HL-60/S4 treated with phorbol 12-myristate 13-acetate at 8.2 ng/mL for 4 days and 3 days (cell line): Measurements from ENCODE around the gene ZNF121.
"Not testable (repeated sequence)": the region's sequence is repeated elsewhere in the genome, so short reads cannot be mapped to it uniquely, and the experiment has no call there.

Experiments
- in situ Hi-C: fragments of 300-500 bp; cut with MboI; formaldehyde crosslinking; loops from 2 replicates; pipeline ENCODE4 v1.15.0; 2022; ENCODE audit warnings: low sequenced_read_pairs

Gene ZNF121

DNA sequence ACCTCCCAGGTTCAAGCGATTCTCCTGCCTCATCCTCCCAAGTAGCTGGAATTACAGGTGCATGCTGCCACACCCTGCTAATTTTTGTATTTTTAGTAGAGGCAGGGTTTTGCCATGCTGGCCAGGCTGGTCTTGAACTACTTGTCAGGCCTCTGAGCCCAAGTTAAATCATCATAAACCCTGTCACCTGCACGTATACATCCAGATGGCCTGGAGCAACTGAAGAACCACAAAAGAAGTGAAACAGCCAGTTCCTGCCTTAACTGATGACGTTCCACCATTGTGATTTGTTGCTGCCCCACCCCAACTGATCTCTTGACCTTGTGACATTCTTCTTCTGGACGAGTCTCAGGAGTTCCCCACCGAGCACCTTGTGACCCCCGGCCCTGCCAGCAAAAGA lies 45.1 kb downstream of the ZNF121 start:
- in situ Hi-C loops = not testable (repeated sequence)

DNA sequence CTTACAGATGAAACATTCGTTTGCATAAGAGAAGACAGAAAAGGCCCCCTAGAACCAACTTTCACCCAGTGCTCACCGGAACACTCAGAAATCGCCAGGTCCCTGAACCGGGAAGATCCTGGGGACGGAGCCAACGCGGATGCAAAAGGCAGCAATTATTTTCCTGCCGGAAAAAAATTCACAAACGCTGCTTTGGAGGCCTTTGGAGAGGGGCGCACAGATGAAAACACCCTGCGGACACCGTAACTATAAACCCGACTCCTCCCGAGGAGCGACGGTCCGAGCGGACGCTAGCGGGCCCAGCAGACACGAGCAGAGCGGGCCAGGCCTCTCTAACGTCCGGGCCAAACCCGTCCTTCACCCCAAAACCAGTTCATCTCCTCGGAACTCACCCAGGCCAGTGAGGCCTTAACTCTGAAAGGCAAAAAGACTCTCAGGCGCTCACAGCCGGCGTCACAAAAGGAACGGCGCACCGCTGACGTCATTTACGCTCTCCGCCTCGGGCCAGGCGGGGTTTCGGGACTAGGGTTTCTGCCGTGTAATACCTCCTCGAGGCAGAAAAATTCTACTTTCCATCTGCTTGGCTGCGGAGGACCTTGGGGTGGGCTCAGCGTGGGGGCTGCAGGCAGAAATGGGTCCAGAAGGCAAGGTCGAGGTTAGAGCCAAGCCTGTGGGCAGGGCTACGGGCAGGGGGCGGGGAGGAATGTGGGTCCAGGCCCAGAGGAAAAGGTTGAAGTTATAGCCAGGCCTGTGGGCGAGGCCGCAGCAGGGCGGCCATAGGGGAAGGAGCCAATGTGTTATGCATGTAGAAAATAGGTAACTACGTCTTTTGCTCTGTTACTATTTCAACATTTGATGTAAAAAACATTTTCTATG lies 45.9 kb downstream of the ZNF121 start, which contains the start of gene ZNF426:
TSS of gene ZNF426 (minus strand) at position 463 of the 876 bp plus-strand sequence. CDS start 2,413 bp downstream, outside the sequence.
- in situ Hi-C loops = no loop called here

DNA sequence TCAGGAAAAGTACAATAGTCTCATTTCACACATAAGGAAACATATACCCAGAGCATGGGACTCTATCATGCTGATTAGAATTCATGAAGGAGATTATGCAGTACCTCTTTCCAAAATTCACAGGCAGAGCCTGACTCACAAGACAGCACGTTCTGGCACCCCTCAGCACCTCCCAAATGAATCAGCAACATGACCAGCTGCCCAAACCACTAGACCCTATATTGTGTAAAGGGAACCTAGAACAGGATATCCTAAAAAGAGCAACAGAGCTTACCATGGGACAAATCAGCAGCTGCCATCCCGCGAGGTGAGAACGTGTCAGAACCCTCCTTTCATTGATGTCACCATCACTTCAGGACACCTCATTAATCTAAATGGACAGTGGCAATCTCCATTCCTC lies 48.4 kb downstream of the ZNF121 start:
- in situ Hi-C loops = no loop called here

DNA sequence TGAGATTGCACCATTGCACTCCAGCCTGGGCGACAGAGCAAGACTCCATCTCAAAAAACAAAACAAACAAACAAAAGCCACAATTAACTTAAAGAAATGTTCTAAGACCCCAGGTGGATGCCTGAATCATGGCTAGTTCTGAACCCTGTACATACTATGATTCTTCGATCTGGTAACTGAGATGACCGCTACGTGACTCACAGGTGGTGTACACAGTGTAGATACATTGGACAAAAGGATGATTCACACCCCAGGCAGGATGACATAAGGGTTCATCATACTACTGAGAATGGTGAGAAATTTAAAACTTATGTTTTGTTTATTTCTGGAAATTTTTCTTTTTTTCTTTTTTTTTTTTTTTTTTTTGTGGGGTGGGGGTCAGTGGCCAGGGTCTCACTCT lies 52.4 kb downstream of the ZNF121 start:
- in situ Hi-C loops = no loop called here

DNA sequence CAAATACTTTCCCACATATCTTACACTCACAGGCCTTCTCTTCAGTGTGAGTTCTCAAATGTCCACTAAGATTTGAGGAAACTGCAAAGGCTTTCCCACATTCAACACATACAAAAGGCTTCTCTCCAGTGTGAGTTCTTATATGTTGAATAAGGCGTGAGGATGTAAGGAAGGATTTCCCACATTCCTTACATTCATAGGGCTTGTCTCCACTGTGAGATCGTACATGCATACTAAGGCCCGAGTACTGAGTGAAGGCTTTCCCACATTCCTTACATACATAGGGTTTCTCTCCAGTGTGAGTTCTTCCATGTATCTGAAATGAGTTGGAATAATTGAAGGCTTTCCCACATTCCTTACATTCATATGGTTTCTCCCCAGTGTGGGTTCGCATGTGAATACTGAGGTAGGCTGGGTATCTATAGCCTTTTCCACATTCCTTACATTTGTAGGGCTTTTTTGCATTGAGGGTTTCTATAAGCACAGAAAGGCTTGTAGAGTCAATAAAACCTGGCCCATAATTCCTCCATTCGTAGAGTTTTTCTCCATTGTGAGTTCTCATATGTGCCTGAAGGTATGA lies 55.5 kb downstream of the ZNF121 start:
- in situ Hi-C loops = no loop called here

DNA sequence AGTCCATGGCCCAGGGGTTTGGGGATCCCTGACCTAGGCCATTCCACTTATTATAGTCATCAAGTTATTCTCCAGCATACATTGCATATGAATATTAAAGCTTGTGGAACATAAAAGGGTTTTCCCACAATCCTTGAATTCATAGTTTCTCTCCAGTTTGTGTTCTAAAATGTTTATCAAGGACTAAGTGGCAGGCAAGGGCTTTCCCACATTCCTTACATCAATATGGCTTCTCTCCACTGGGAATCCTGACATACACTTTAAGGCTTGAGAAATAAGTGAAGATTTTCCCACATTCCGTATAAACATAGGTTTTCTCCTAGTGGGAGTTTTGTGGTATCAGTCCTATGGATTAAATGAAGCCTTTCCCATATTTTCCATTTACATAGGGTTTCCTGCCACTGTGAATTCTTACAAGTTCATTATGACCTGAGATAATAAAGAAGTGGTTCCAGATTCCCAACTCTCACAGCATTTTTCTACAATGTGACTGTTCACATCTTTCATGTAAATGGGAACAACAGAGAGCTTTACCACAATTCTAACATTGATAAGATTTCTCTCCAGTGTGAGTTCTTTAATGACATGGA lies 60.3 kb downstream of the ZNF121 start:
- in situ Hi-C loops = no loop called here
